B cell (primary cell): ENCODE results near the gene TSEN34. TPM values are rescaled to one million over a fixed set of nuclear protein-coding genes. Genes with fewer than 3 reads are reported as not detected.

Experiments used
- ATAC-seq: fragments of 200-7000 bp; cut with Tn5 transposase; one replicate; pipeline ENCODE4 v1.10.0; 2021; ENCODE audit warnings: low read depth, mild to moderate bottlenecking, moderate number of reproducible peaks, moderate library complexity
- CTCF ChIA-PET: fragments of 350-600 bp; sonication (Branson Sonifier 250); formaldehyde crosslinking; loops from one replicate; lab custom pipeline; 2021; ENCODE audit warnings: antibody characterized with exemption, inconsistent platforms; lab: Charles Lee
- POLR2A ChIA-PET: fragments of 350-600 bp; sonication (Branson Sonifier 250); formaldehyde crosslinking; loops from one replicate; lab custom pipeline; 2021; ENCODE audit warnings: antibody characterized with exemption; lab: Charles Lee
- DNase-seq: peaks from one replicate; pipeline ENCODE4 v3.0.0; 2013
- H2AFZ ChIP-seq: 2 replicates; pipeline ENCODE4 v1.6.1; 2012; ENCODE audit warnings: mild to moderate bottlenecking, low read depth, low read length; ENCODE audit not compliant: insufficient read depth, poor library complexity, severe bottlenecking
- H3K27ac ChIP-seq, 2 donors: 1 replicate in 1 of 2; 2 replicates in 1 of 2; pipeline ENCODE4 v1.5.1; 2012 to 2013; ENCODE audit warnings: low read length in 2 of 2, mild to moderate bottlenecking in 2 of 2, moderate library complexity in 1 of 2
- H3K27me3 ChIP-seq, 4 experiments: fragments of 200-600 bp in 1 of 4; sonication (generic) in 1 of 4; replicated peaks in 1 of 4; 1 replicate in 2 of 4; 2 replicates in 2 of 4; pipeline versions ENCODE4 v1.6.1 to v1.7.0; 2013 to 2016; ENCODE audit warnings: low read length in 3 of 4, mild to moderate bottlenecking in 2 of 4, mixed read lengths in 1 of 4, moderate library complexity in 1 of 4; ENCODE audit not compliant: insufficient read depth in 4 of 4, control insufficient read depth in 3 of 4; ENCODE audit errors: control extremely low read depth in 1 of 4
- H3K36me3 ChIP-seq, 2 experiments: replicated peaks in 1 of 2; 1 replicate in 1 of 2; 2 replicates in 1 of 2; pipeline versions ENCODE4 v1.6.1 to v1.7.1; 2013; ENCODE audit warnings: low read length in 1 of 2; ENCODE audit not compliant: insufficient read depth in 2 of 2, control insufficient read depth in 1 of 2; ENCODE audit errors: control extremely low read depth in 1 of 2, extremely low read depth in 1 of 2
- H3K4me1 ChIP-seq, 2 donors: fragments of 200-600 bp in 1 of 2; sonication (generic) in 1 of 2; 1 replicate in 1 of 2; 2 replicates in 1 of 2; pipeline versions ENCODE4 v1.5.1 to v1.6.1; 2013 to 2017; ENCODE audit warnings: low read length in 2 of 2; ENCODE audit not compliant: control insufficient read depth in 2 of 2, insufficient read depth in 2 of 2
- H3K4me2 ChIP-seq: replicated peaks from 2 replicates; pipeline ENCODE3; 2012; ENCODE audit warnings: mild to moderate bottlenecking, low read depth, low read length; ENCODE audit not compliant: poor library complexity, severe bottlenecking
- H3K4me3 ChIP-seq, 5 experiments: fragments of 200-600 bp in 1 of 5; sonication (generic) in 1 of 5; 1 replicate in 3 of 5; 2 replicates in 2 of 5; pipeline versions ENCODE4 v1.5.1 to v1.7.0; 2011 to 2016; ENCODE audit warnings: low read length in 4 of 5, mild to moderate bottlenecking in 4 of 5, low read depth in 2 of 5, control low read depth in 1 of 5, moderate library complexity in 1 of 5; ENCODE audit not compliant: insufficient read depth in 1 of 5; ENCODE audit errors: control extremely low read depth in 1 of 5, extremely low read depth in 1 of 5
- H3K79me2 ChIP-seq: fragments of 200-600 bp; sonication (generic); one replicate; pipeline ENCODE4 v1.6.0; 2016; ENCODE audit warnings: low read length; ENCODE audit not compliant: control insufficient read depth, insufficient read depth
- H3K9ac ChIP-seq: fragments of 200-600 bp; sonication (generic); 2 replicates; pipeline ENCODE4 v1.6.1; 2017; ENCODE audit warnings: mild to moderate bottlenecking, low read length, moderate library complexity
- H3K9me3 ChIP-seq, 3 donors: one replicate each; pipeline versions ENCODE4 v1.6.1 to v1.7.1; 2013; ENCODE audit warnings: low read length in 2 of 3; ENCODE audit not compliant: control insufficient read depth in 2 of 3, insufficient read depth in 1 of 3; ENCODE audit errors: control extremely low read depth in 1 of 3
- H4K20me1 ChIP-seq: 2 replicates; pipeline ENCODE4 v1.6.0; 2012; ENCODE audit warnings: mild to moderate bottlenecking, low read length; ENCODE audit not compliant: insufficient read depth, control insufficient read depth, poor library complexity, severe bottlenecking
- H3K27ac Mint-ChIP-seq: one replicate; pipeline ENCODE4 v1.8.0; 2021; ENCODE audit warnings: mixed read lengths
- H3K27me3 Mint-ChIP-seq: one replicate; pipeline ENCODE4 v1.8.0; 2021; ENCODE audit warnings: mixed read lengths
- H3K4me1 Mint-ChIP-seq: one replicate; pipeline ENCODE4 v1.8.0; 2021; ENCODE audit warnings: mixed read lengths
- H3K4me3 Mint-ChIP-seq: one replicate; pipeline ENCODE4 v1.8.0; 2021; ENCODE audit warnings: mixed read lengths
- H3K9me3 Mint-ChIP-seq: one replicate; pipeline ENCODE4 v1.8.0; 2022; ENCODE audit warnings: mixed read lengths; ENCODE audit not compliant: insufficient read depth
- EZH2 ChIP-seq: IDR thresholded peaks from 2 replicates; pipeline ENCODE4 v1.6.1; 2012; ENCODE audit warnings: borderline replicate concordance, low read depth, mild to moderate bottlenecking, moderate library complexity, low read length; ENCODE audit not compliant: insufficient read depth, poor library complexity, severe bottlenecking
- WGBS: methylation state at CpG from one replicate; pipeline ENCODE4 v1.1.5; 2013; ENCODE audit warnings: missing lambda C conversion rate; ENCODE audit not compliant: insufficient coverage; 5-methylcytosine and 5-hydroxymethylcytosine counted together
- intact Hi-C: fragments of 100-400 bp; cut with micrococcal nuclease; formaldehyde crosslinking; loops from one replicate; pipeline ENCODE4 v1.10.0; 2022
- polyA plus RNA-seq: library from polyadenylated mRNA; depleted of rRNA; stranded (reverse); fragments of >200 nt; gene quantifications from 2 replicates; pipeline ENCODE4 v1.2.3, GENCODE V29; 2012
- total RNA-seq, 2 donors: library from RNA; stranded (reverse); fragments of 120-200 nt in 1 of 2; gene quantifications; 1 replicate in 1 of 2; 2 replicates in 1 of 2; pipeline versions ENCODE4 v1.2.3 to v1.2.4, GENCODE V29; 2013 to 2022
- TF ChIP-seq, protein P1 (sequence below): fragments of 200-600 bp; IDR thresholded peaks from one replicate; pipeline ENCODE4 v1.8.0; 2022; ENCODE audit warnings: antibody characterized with exemption, mild to moderate bottlenecking

The TSEN34 gene
- total and polyA plus RNA-seq, 2 donors (not counting 1 experiment from before 2014, with no cell fraction given), result 17.6 to 25.1 TPM

DNA sequence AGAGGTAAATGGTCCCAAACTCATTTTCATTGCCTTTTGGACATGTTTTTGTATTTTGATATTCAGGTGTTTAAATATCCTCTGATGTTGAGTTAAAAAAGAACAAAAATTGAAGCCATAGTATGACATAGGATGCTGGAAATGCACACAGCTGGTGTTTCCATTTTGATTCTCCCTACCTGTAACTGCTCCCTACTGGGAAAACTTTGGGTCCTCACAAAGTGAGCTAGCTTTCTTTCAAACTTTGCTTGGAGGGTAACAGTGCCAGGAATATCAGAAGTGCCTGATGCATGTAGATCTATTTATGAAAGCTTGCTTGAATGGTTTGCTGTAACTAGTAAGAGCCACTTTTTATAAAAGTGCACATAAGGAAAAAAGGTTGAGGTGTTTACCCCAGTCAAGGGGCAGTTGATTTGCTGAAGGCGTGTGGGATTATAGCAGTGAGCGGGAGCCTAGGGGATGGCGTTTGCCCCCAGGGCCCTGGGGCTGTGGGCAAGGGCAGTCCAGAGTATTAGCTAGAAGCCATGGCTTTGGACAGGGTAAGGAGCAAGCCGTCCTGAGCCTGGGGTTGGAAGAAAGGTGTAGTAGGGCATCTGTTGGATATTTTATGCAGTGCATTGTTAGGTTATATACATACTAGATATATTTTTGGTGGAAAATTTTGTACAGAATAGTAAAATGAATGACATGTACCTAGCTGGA, 13.8 kb downstream of the TSEN34 start:
- Histone ChIP-seq H3K9ac (no peak overlapping the region), H3K4me2 (peak overlapping the region; percentile 13), H4K20me1 (peaks cover 90% of the 10 kb centered on the region), H3K36me3 (peaks cover 7 to 67% of the 10 kb centered on the region in 2 experiments), H2AFZ (no peak overlapping the region), H3K4me3 (no peak overlapping the region), H3K79me2 (peaks cover 92% of the 10 kb centered on the region), H3K9me3 (no peaks in the 10 kb centered on the region), H3K27ac (no peak overlapping the region), H3K4me1 (peaks cover 50 to 80% of the 10 kb centered on the region in 2 donors), H3K27me3 (no peaks in the 10 kb centered on the region)
- H3K4me1 Mint-ChIP-seq, result peaks cover 78% of the 10 kb centered on the region
- no peak for ATAC-seq
- ChIA-PET POLR2A (no interaction called here), CTCF (interaction anchor here (0.6 to 1.3 kb wide), 3 partner anchors 14 to 31 kb away, joined by 3 to 4 read pairs (median 3); partner anchors contain the start of gene TSEN34)
- no peak overlapping the region for H3K27ac Mint-ChIP-seq
- no peak overlapping the region for H3K4me3 Mint-ChIP-seq
- H3K27me3 Mint-ChIP-seq, result no peaks in the 10 kb centered on the region
- 100% methylated on average over 2 of the region's 4 CpGs for WGBS
- TF ChIP-seq, protein P1, sequence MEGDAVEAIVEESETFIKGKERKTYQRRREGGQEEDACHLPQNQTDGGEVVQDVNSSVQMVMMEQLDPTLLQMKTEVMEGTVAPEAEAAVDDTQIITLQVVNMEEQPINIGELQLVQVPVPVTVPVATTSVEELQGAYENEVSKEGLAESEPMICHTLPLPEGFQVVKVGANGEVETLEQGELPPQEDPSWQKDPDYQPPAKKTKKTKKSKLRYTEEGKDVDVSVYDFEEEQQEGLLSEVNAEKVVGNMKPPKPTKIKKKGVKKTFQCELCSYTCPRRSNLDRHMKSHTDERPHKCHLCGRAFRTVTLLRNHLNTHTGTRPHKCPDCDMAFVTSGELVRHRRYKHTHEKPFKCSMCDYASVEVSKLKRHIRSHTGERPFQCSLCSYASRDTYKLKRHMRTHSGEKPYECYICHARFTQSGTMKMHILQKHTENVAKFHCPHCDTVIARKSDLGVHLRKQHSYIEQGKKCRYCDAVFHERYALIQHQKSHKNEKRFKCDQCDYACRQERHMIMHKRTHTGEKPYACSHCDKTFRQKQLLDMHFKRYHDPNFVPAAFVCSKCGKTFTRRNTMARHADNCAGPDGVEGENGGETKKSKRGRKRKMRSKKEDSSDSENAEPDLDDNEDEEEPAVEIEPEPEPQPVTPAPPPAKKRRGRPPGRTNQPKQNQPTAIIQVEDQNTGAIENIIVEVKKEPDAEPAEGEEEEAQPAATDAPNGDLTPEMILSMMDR, result no peak
- TF ChIP-seq EZH2, result no peak
- intact Hi-C loops, result loop anchor here (5.0 kb wide), 1 partner anchor 1472 kb away; the partner anchor contains the start of gene EPN1
- DNase-seq, result no peak
- no peaks in the 10 kb centered on the region for H3K9me3 Mint-ChIP-seq
